SK-N-DZ (cell line): ENCODE data around the gene CADM1.
A peak's percentile ranks its signal among the peaks of the same experiment; 100 is the strongest.

Experiments
- DNase-seq: peaks from one replicate; pipeline ENCODE4 v3.0.0-alpha.2; 2015; ENCODE audit warnings: low spot score

The CADM1 gene

DNA sequence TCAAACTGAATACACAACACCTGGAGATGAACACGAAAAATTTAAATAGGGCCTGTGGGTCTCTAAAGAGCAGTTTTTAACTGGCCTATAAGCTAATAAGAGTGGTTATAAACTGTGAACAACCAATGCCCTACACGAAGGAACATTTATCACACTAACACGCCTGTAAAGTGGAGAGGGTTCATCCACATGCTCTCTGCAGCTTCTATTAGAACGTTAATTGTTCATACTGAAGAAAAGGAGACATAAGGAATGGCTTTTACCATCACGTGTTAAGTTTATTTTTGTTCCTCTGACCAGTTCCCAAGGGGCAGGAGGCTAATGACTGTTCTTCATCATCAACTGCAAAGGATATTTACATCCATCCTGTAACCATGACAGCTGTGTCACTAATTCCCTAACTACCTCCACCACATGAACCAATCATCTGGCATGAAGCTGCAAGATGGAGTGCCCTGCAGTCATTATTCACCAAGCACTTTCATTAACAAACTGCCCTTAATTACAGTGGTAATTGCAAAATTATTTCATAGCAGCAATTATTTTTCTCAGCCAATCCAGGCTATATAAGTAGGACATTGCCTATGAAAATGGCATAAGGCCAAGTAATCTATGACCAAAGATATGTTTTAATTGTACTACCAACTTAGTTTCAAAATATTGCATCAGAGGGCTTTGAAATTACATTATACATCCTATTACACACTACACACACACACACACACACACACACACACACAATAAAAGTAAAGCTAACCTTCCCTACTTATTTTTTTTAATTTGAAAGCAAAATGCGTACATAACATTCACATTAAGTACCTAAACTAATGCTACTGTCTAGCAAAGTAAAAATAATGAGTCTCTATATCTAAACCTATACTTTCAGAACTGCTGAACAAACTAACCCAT, 186.7 kb downstream of the CADM1 start:
- DNase-seq: no peak

- DNase-seq: no peak
Measured at GRCh38 chr11:115316696-115317095, 187.5 kb downstream of the CADM1 start.

GRCh38 chr11:115314330-115314920, 189.8 kb downstream of the CADM1 start:
- no peak for DNase-seq

DNA sequence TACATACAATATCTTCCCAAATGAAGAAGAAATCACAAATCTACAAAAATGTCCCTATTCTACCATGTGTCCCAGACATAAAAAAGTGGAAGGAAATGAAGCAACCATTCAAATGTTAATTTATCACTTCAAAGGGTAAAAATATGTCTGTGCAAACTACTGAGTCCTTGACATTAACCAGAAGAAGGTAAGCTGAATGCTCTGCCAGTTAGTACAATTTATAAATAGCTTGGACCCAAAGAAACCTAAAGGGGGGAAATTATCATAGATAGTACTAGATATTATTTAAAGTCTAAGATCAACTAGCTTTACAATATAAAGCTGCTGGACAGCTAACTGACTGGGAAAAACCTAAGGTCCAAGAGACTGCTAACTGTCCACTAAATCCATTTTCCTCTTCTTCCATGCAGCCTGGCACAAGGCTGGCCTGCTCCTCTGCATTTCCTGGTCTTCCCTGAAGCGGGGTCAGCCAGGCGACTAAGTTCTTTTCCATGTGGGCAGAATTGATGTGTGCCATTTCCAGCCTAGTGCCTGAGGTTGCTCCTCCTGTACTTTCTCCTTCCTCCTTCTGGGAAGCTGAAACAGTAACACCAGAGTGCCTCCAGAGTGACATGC, 190.9 kb downstream of the CADM1 start:
- no peak for DNase-seq

- no peak for DNase-seq
Measured at GRCh38 chr11:115311949-115312348, 192.3 kb downstream of the CADM1 start.

DNA sequence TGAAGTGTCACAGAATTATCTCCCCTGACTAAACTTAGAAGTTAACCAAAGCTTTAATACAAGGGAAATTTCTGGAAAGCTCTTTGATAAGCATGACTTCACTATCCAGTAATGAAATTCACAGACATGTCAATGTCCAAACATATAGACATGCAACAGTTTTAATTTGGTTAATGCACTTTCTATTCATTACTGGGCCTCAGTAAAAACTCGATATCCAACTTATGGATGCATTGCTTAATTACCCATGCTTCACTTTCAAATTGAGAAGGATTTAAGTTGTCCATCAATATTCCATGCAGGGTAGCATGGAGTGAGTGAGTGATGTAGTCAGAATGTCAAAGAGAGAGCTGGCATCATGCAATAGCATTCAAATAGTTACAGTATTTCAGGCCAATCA, 197.5 kb downstream of the CADM1 start:
- no peak for DNase-seq

GRCh38 chr11:115304774-115305472, 199.3 kb downstream of the CADM1 start:
- no peak for DNase-seq

GRCh38 chr11:115303929-115304531, 200.2 kb downstream of the CADM1 start:
- no peak for DNase-seq

- no peak for DNase-seq
Measured at GRCh38 chr11:115302946-115303703, 201.1 kb downstream of the CADM1 start.

DNA sequence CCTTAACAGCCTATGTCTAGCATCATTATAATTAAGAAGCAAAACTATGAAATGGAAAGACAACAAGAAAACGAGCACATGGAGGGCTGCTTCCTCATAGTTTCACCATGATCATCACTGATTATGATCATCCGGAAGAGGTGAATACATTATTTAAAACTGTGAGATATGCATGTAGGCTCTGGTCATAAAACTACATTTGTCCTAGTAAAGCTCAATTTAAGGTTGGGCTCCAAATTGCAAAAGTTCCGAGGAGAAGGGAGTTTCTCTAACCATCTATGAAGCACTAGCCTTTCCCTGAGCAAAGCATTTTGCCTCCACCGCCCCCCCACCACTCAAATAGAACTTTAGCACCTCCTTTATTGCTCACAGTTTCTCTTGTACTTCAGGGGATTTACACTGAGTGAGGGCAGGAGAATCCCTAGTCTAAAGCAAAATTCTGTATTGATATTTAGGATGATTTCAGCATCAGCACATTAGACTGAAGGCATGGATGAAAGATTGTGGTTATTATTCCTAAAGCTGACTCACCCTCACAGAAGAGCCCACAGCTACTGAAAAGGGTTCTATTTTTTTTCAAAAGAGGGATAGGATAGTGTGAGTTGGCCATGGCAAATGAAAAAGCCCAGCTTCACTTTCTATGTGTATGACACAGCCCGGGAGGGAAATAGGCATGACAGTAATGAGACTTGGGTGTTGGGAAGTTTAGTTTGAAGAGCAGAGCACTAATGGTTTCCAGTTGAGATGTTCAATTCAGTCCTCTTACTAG, 203.4 kb downstream of the CADM1 start:
- DNase-seq: no peak

GRCh38 chr11:115298300-115299012, 205.8 kb downstream of the CADM1 start:
- DNase-seq: no peak

- DNase-seq: no peak
Measured at GRCh38 chr11:115297330-115297729, 206.9 kb downstream of the CADM1 start.

DNA sequence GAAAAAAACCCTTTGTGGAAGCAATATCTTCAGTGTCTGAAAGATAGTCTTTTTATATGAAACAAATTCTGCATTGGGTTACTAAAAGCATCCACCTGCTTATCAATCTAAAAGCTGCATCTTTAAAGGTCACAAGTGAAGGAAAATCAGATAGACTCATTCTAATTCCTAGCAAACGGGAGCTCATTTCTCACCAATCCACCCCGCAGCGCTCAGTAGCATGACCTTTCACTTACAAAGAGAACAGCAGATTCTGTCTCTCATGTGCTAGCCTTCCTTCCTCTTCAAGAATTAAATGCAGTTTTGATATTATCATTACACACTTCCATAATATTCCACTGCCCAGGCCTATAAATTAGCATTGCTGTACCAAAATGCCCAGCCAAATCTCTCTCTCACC, 212.9 kb downstream of the CADM1 start:
- peak; percentile 5 for DNase-seq

GRCh38 chr11:115290893-115291292, 213.3 kb downstream of the CADM1 start:
- DNase-seq: peak; percentile 57

DNA sequence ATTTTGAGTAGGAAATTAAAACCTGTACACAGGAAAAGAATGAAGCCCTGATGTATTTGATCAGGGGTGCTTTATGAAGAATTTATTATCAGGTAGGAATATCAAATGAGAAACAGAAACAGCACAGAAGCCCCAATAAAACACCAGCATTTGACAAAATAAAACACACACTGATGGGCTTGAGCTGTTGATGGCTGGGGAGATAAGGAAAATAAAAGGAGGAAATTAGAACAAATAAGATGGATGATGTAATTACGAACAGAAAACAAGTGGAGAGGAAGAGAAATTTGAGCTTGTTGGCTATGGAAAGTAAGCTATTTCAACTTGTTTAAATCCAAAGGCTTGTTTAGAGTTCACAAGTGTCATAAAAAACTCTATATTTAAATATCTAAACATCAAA, 213.7 kb downstream of the CADM1 start:
- peak; percentile 37 for DNase-seq

DNA sequence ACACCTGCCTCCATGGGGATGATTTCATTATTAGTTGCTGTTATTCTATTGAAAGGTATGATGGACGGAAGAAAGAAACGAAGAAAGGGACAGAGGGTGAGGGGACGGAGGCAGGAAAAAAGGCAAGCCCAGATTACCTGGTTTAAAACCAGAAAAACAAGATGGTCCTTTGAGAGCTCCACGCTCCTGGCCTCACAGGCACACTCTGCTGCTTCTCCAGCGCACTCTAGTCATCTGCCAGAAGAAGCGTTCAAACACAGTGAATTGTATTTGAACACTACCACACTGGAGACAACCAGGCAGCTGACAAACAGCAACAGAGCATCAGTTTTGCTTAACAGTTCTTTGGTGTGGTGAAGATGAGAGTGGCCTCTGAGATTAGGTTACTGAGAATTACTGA, 216.9 kb downstream of the CADM1 start:
- DNase-seq: no peak

- DNase-seq: no peak
Measured at GRCh38 chr11:115286614-115287013, 217.6 kb downstream of the CADM1 start.

DNA sequence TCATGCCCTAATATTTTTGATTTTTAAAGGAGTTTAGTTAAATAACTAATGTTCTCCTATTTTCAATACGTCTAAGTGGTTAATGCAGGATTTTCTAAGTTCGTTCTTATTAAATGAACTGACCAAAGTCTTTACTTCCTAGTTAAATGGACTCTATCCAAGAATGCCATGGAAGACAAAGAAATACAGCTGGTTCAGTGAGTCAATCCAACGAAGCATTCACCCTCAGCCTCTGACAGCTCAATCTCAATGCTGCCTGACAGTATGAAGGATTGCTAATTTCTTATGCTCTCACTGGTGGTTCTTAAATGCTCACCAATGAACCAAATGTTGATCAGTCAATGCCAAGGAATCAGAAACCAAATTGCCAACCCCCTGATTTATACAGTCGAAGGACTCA, 219.4 kb downstream of the CADM1 start:
- no peak for DNase-seq

- DNase-seq: no peak
Measured at GRCh38 chr11:115282923-115283322, 221.3 kb downstream of the CADM1 start.
